ENCODE data around the gene MRPL40.

The MRPL40 gene

DNA sequence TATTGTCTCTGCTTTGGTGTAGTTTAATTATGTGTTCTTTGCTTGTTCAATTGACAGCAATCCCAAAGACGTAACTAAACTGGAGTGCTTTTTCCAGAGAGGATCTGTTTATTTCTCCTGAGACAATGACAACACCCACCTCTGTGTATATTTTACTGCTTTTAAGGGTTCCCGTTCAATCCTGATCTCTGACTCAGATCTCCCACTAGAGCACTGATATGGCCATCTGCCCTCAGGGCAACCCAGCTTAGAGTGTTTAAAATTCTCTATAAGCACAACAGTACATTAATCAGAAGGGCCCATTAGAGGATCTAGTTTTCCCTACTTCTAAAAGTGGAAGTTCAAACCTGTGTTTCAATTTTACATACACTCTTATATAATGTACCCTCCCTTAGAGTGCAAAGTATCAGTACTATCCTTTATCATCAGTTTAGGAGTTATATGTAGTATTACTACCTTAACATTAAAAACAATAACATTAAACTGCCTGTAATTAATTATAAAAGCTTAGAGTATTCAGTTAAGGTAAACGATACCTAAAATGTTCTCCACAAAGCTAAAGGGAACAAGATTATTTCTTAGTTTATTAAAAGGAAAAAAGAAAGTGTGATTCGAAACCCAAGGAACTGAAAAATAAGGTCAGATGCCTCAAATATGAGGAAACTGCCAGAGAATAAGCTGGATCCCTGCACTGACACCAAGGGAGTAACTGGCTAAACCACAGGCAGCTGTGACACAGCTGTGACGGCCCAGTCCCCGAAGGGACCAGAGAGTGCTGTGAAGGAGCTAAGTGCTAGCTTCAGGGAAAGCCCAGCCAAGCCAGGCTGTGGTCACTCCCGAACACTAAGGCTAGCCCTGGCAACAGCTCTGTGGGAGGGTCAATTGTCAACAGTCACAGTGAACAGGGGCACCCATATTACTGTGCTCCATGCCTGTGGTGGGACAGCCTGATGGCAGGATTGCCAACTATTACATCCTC, 31.4 kb downstream of the MRPL40 start:
- DNase-seq, result no peak

DNA sequence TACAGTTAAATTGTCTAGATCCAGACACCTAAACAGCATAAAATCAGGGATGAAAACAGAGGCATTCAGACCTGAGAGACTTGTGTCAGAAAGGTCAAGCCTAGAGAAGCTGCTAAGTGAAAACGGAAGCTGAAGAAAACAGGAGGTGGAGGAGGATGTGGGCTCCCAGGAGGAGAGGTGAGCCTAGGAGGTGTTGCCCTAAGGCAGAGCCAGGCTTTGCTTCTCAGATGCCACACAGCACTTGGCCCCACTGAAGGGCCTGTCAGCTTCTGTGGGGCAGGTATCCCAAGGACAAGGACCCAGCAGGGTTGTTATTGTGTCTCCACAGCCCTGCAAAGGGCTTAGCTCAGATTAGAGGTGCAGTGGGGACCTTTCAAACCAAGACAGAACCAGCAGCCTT, 32.2 kb downstream of the MRPL40 start:
- no peak for DNase-seq

DNA sequence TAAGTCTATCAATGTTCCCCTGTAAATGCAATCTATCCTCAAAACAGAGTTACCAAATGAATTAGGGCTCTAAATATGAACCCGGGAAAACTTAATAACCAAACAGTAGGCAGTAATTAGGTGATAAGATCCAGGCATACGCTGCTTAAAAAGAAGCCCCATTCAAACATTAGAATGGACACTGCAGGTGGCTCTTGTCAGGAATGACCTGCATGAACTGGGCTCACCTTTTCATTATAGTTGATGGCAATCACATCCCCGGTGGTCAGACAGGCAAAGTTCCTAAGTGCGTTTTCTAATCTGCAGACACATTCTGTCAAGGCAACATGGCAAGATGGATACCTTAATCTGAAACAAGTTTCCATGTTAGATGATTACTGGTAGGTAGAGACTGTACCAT, 32.6 kb downstream of the MRPL40 start:
- DNase-seq, result no peak

DNA sequence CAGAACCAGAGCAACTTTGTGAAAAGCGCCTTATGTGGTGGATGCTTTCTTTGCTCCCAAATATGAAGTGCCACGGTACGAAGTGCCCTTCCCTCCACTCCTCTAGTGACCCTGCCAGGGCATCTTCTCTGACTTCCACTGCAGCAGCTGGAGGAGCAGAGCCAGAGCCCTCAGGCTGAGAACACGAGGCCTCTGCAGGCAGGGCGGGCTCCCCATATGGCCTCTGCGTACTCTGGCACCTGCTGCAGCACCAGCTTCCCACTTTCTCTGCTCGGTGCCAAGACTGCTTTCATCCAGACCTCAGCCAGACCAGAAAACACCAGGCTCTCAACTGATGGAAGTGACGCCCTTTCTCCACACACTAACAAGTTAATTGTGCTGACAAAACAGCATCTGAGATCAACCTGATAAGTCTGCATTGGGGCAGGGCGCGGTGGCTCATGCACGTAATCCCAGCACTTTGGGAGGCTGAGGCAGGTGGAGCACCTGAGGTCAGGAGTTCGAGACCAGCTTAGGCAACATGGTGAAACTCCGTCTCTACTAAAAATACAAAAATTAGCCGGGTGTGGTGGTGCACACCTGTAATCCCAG, 33.9 kb downstream of the MRPL40 start:
- no peak for DNase-seq

DNA sequence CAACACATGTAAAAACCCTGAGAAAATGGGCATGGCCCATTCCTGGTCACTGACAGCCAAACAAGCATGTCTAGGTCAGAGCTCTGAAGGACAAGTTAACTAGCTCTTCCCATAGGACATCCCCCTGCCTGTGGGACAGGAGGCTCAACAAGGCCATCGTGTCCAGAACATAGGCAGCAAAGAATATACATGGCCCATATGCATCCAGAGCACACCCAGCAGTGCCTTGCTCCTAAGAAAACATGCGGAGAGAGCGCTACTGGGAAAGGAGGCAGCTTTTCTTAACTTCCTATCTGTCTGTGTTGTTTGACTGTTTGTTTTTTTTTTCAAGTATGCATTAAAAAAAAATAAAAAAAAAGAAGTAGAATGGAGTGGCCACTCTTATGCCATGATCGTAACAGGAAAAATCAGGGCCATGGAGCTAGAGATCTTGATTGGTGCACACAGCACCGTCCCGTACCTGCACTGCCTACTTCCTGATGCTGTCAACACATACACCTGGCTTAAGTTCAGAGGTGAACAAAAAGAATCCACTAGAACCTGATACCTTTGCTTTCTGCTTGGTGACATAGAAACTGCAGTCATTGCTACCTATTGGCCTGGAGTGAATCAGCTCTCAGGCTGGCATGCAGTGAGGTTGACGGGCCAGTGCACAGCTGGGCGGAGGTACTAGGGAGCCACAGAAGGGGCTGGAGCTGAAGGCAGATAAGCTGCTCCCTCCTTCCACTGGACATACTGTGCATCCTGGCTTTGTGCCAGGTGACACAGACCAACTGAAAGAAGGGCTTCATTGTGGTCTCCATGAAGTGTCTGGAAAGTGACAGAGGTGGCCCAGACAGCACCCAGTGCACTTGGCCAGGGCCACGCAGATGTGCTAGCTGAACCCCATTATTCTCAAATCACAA, 34.8 kb downstream of the MRPL40 start:
- DNase-seq, result no peak

DNA sequence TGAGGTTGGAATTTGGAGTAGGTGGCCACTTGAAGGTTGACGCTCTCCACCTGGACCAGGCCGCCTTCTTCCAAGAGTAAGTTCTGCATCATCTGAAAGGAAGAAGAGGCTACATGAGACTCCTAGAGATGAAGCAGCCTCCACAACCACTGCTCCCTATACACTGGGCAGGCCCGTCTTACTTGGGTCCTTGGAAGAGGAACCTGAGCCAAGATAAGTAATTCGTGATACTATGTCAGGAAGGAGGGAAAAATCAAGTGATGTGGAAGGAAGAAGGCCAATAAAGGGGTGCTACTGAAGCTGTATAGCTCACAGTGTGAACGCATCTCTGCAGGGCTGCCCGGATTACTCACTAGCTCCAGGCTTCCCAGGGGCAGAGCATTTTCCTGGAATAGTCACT, 35.6 kb downstream of the MRPL40 start:
- no peak for DNase-seq

DNA sequence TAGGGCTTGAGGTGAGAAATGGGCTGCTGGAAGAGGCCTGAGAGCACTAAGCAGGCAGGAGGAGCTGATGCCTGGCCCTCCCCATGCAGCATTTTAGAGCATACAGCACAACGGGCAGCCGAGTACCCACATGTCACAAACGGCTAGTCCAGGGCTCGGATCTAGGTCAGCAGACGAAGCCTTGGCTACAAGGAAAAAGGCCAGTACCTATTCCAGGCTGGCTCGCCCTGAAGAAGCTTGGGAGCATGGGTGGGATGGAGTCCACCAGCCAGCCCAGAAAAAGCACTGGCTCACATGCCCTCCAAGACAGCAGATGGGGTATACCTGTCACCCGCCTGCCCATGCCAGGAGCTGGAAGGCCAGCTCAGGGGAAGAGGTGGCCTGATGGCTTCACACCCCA, 37.1 kb downstream of the MRPL40 start:
- DNase-seq, result no peak

DNA sequence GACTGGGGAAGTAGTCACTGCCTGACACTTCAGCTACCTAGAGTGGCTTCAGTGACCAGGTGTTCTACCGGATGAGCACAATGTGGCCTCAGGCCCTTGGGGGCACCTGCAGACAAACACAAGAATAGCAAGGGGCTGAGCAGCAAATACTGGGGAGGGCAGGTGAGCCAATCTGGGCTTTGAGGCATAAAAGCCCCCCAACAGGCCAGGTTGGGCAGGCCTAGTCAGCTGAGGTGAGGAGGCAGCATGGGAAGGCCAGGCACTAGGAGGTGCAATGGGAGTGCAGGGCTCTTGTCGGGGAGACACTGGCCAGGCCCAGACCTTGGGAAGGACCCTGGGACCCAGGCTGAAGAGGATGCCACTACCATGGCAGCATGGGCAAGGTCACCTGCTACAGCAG, 37.7 kb downstream of the MRPL40 start:
- no peak for DNase-seq

DNA sequence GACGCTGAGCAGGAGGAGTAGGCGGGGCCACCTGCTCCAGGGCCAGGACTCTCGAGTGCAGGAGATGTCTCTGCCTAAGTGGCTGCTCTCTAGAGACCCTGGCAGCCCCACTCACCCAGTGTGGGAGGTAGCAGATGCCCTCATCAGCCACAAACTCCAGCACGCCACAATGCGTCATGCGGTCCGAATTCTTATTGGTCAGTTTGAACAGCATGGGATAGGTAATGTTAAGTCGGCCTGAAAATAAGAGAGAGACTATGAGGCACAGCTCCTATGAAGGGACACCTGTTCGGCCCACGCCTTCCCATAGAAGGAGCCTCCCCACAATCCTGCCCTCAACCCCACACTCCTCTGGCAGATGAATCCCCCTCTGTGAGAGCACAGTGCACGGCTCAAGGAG, 39.2 kb downstream of the MRPL40 start:
- DNase-seq, result no peak

DNA sequence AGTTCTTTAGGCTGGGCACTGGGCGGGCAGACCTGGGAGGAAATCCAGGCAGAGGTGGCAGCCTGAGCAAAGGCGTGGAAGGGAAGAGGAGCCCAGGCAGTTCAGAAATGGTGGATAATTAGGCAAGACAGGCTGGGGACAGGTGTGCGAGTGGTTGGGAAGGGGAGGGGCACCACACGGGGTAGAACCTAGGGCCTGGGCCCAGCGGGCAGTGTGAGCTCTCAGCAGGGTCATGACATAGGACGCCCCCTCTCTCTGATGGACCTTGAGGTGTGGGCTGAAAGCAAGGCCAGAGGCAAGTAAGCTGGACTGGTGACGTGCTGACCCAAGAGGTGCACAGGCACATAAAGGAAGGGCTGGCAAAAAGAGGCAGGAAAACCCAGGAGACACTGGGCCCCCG, 39.9 kb downstream of the MRPL40 start:
- DNase-seq, result no peak

DNA sequence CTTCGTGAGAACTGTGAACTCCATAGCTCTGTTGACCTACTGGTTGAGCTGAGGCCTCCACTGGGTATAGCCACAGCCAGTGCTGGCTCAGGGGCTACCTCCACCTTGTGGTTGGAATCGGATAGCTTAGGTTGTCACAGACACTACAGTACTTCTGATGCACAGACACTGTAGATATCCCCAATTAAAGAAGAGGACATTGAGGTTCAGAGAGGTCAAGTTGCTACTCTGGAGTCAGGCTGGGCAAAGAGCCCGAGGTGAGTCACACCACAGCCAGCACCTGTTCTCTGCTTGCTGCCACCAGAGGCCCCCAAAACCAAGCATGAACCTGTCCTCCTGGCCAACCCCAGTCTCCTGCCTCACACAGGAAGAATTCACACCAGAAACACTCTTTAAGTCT, 41.2 kb downstream of the MRPL40 start:
- no peak for DNase-seq

DNA sequence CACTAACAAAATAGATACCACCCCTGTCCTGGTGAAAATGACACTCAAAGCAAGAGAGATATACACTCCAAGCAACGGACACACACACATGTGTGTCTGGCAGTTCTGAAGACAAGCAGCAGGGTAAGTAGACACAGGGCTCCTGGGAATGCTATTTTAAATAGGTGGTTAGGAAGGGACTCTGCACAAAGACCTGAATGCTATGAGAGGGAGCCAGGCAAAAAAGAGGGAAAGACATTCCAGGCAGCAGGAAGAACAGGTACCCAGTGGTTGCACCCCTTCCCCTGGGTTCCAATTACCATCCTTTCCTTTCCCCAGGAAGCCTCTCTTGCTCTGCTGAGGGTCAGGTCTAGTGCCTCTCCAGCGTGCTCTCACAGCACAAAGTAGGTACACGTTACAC, 43.7 kb downstream of the MRPL40 start:
- no peak for DNase-seq

DNA sequence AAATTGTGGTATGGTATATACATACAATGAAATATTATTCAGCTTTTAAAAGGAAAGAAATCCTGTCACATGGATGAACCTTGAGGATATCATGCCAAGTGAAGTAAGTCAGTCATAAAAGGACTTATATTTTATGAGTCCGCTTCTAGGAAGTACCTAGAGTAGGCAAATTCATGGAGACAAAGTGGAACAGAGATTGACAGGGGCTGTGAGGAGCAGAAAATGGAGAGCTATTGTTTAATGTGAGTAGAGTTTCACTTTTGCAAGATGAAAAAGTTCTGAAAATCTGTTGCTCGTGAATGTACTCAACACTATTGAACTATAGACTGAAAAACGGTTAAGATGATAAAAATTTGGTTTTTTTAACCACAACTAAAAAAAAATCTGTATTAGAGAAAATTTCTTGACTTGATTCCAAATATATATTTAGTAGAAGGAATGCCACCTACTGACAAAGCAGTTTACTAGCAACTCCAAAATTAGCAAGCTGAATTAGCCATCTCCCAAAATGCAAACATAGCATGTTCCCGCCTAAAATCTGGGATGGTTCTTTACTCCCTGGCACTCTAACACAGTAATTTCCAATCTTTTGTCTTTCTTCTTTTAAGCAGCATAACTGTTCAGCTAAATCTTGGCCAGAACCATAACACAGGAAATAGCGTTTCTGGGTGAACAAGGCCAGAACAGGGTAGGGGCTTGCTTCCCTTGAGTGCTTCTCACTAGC, 45.1 kb downstream of the MRPL40 start:
- DNase-seq, result peak; percentile 10

DNA sequence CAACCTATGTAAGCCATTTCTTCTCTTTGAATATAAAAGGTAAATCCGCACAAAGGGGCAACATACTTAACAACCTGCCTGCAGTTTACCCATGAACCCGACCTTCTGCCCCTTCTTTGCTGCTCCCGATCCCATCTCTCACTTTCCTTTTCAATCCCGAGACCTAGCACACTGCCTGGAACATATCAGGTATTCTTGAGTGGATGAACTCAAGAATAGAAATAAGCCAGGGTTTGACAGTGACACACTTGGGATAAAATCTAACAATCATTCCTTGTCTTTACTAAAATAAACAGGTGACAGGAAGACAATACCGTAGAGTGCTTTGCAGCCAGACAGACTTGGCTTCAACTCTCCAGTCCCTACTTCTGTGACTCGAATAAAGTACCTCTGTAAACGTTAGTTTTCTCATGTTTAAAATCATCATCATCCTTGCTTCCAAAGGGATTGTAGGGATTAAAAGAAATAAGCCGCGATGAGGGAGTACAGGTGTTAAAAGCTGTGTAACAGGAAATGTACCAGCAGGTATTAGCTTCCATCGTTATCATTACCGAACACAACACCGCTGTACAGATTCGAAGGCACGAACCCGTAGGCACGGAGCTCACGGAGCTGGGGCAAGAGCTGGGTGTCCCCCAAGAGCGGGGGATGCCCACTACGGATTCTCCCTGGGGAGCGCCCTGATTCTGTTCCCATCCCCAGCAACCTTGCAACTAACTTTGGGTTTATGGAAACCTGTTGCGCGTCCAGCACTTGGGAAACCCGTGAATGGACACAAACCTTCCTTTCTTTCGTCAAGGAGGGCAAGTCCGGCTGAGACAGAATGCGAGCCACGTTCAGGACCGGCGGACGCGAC, 45.9 kb downstream of the MRPL40 start:
- peak; percentile 14 for DNase-seq

DNA sequence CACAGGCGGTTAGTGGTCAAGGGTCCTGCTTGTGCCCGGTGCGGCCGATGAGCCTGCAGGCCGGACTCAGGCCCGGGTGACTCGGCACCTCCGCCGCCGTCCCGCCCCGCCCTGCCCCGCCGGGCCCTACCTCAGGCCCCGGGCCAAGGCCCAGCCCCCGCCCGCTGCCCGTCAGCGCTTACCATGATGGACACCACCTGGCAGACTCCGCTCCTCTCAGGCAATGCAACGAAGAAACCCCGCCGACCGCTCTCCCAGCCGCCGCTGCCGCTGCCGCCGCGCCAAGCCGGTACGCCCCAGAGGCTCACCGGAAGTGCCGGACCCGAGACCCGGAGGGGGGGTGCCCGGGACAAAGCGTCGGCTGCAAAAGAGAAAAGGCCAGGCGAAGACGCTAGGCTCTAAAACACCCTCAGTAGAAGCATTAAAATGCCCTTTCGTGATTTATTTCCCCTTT, 46.6 kb downstream of the MRPL40 start, which contains the start of gene UFD1:
Gene UFD1, minus strand, starts transcription at position 293 of the 454 bp plus-strand sequence. Its CDS starts 108 bp downstream, at position 185.
- peak; percentile 86 for DNase-seq

DNA sequence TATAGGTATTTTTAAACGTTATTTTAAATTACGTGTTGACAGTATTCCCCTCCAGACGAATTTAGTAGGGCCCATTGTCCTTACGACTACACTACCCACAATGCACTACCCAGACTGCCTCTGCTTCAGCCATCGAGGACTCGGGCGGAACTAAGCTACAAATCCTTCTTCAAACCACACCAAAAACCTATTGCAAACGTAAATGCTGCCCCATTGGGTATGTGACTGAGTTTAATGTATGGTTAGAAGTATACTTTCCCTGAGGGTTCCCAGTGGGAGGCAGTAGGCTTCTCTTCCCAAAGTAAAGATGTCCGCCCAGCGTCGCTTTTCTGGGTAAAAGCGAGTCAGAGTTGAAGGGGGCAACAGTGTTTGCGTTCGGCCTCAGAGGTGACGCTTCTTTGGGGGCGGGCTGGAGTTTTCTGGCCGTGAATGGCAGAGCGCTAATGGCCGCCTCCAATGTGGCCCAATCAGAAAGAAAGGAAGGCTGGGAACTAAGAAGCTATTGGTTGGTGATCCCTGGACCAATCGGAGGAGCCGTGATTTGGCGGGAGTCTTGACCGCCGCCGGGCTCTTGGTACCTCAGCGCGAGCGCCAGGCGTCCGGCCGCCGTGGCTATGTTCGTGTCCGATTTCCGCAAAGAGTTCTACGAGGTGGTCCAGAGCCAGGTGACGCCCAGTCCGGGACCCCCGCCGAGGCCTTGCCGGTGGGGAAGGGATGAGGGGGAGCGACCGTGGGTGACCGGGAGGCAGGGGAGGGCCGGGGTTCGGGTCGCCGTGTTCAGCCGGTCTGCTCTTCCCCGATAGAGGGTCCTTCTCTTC, 47.2 kb downstream of the MRPL40 start, which contains the start of gene CDC45:
Gene CDC45, plus strand, starts transcription at position 566 of the 818 bp plus-strand sequence. Its CDS starts 49 bp downstream, at position 615.
- peak; percentile 97 for DNase-seq

DNA sequence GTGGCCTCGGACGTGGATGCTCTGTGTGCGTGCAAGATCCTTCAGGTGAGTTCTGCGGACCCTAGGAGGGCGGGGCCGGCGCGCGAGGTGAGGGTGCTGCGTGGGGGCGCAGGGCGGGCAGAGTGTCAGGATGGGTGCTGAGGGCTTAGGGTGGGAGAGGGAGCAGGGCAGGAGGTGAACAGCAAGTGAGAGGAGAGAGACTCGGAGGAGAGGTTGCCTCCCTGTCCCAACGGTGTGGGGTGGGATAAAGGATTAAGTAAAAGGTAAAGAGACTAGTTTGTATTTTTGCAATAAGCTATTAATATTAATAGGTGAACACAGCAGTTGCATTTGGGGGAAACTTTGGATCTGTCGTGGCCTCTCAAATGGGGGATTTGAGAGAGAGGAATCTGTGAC, 47.8 kb downstream of the MRPL40 start:
- no peak for DNase-seq

DNA sequence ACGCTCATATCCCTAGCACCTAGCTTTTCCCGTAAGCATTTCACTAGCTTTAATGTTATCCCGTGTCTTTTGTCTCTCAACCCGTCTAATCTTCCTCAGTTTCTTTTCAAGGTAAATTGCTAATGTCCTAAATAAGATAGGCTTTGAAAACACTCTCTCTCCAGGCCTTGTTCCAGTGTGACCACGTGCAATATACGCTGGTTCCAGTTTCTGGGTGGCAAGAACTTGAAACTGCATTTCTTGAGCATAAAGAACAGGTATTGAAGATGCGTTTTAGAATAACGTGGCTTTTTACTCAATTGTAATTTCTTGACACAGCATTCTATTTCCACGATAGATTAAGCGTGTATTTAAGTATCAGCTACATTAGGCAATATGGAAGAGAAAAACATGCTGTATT, 48.4 kb downstream of the MRPL40 start:
- DNase-seq, result no peak

DNA sequence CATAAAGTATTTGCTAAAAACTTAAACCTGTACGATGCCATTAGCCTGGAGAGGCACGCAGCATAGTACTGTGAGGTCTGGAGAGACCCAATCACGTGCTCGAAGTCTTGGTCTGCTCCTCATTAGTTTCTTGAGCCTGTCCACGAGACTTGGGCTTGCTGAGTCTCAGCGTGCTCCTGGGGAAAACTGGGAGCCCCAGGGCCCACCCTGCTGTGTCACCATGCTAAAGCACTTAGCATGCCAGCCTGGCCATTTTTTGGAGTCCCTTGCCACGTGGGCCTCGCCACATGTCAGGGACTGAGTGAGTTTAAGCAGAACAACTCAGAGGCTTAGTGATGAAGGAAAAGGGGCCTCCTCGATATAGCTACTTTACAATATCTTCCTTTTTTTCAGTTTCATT, 50.0 kb downstream of the MRPL40 start:
- no peak for DNase-seq

DNA sequence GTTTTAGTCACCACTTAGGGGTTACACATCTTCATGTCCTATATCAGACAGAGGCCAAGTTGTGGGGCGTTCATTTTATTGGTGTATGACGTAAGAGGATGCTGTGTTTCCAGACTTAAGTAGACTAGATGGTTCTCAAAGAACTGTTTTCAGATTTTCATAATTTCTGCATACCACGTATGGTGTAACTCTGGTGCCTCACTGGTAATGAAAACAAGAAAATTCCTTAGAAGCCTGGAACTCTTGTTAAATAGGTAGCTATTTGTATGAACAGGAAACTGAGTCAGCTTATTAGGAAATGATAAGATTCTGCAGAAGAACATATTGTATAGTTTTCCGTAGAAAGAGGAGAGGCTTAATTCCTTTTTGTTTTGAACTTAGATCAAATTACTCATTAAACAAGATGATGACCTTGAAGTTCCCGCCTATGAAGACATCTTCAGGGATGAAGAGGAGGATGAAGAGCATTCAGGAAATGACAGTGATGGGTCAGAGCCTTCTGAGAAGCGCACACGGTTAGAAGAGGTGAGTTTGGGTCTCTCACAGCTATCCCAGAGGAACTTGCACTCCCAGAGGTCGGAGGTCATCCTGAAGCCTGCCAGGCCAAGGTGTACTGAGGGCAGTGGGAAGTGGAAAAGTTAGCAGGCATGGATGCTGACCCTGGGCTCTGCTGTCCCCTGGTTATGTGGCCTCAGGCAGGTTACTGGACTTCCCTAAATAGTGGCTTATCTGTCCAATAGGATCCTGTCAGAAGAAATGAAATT, 51.3 kb downstream of the MRPL40 start:
- DNase-seq, result no peak

Measured in activated CD4-positive, alpha-beta T cell treated with anti-CD3 and anti-CD28 coated beads, Interleukin-2, Interleukin-6, amounts not matched to agents 100 ng/mL and 50 ng/mL, durations not matched to agents 16 hours and 8 hours (primary cell).